Lung (tissue), 12 donors: ENCODE measurements around the gene SPATA9. TPM values are rescaled to one million over a fixed set of nuclear protein-coding genes. Genes with fewer than 3 reads are reported as not detected.

ENCODE experiments used
- ATAC-seq: fragments of 200-7000 bp; cut with Tn5 transposase; one replicate; pipeline ENCODE4 v1.9.1; 2020; ENCODE audit warnings: moderate number of reproducible peaks; ENCODE audit not compliant: insufficient read depth, low FRiP score
- DNase-seq, 3 donors: peaks; one replicate each; pipeline ENCODE4 v3.0.0-alpha.2; 2013 to 2017
- H3K27ac ChIP-seq, 2 donors: one replicate each; pipeline ENCODE4 v1.5.1; 2013; ENCODE audit warnings: mild to moderate bottlenecking in 2 of 2, moderate library complexity in 2 of 2, control low read depth in 1 of 2, inconsistent platforms in 1 of 2, low read depth in 1 of 2, low read length in 1 of 2
- H3K27me3 ChIP-seq, 3 donors: one replicate each; pipeline ENCODE4 v1.5.1; 2013; ENCODE audit warnings: low read length in 2 of 3; ENCODE audit not compliant: control insufficient read depth in 3 of 3, insufficient read depth in 3 of 3
- H3K36me3 ChIP-seq, 4 donors: one replicate each; pipeline ENCODE4 v1.5.1; 2013; ENCODE audit warnings: low read length in 4 of 4, mild to moderate bottlenecking in 1 of 4, moderate library complexity in 1 of 4; ENCODE audit not compliant: control insufficient read depth in 4 of 4, insufficient read depth in 4 of 4
- H3K4me1 ChIP-seq, 5 donors: one replicate each; pipeline ENCODE4 v1.5.1; 2013; ENCODE audit warnings: low read length in 5 of 5, mild to moderate bottlenecking in 2 of 5, moderate library complexity in 1 of 5; ENCODE audit not compliant: control insufficient read depth in 5 of 5, insufficient read depth in 5 of 5
- H3K4me3 ChIP-seq: one replicate; pipeline ENCODE4 v1.5.1; 2013; ENCODE audit warnings: mild to moderate bottlenecking, control low read depth, moderate library complexity
- H3K9ac ChIP-seq, 2 donors: one replicate each; pipeline ENCODE4 v1.5.1; 2013; ENCODE audit warnings: low read length in 2 of 2, control low read depth in 1 of 2; ENCODE audit not compliant: insufficient read depth in 1 of 2
- H3K9me3 ChIP-seq, 4 donors: one replicate each; pipeline ENCODE4 v1.5.1; 2013; ENCODE audit warnings: low read length in 3 of 4, mild to moderate bottlenecking in 1 of 4, moderate library complexity in 1 of 4; ENCODE audit not compliant: control insufficient read depth in 4 of 4, insufficient read depth in 3 of 4
- CTCF ChIP-seq: IDR thresholded peaks from 2 replicates; pipeline ENCODE4 v1.5.1; 2012; ENCODE audit warnings: mild to moderate bottlenecking; ENCODE audit errors: control extremely low read depth, extremely low read depth
- WGBS, 2 donors: extraction: QIAGEN DNeasy Blood & Tissue Kit; methylation state at CpG; one replicate each; pipeline ENCODE4 v1.1.7; 2013; 5-methylcytosine and 5-hydroxymethylcytosine counted together
- polyA plus RNA-seq, 2 donors: library from polyadenylated mRNA; stranded (reverse); fragments of 200-250 nt; gene quantifications; one replicate each; pipeline ENCODE4 v1.2.1, GENCODE V29; 2013
- total RNA-seq, 2 donors: library from RNA; depleted of rRNA in 1 of 2; stranded (reverse); fragments of >200 nt in 1 of 2; gene quantifications; one replicate each; pipeline ENCODE4 v1.2.1, GENCODE V29; 2014 to 2021
- donor health status: control.
- donor health status: control.
- donor health status: Bipolar disorder and iron deficiency.
- donor health status: healthy.
- donor health status: DM: yes; HTN: yes; CAD: no.

SPATA9 gene
- total and polyA plus RNA-seq, 4 donors, result 0.31 to 0.77 (median 0.40) TPM; not detected in 1

- peak in 2 of 3 donors; percentile 64 to 70 for DNase-seq
- Histone ChIP-seq H3K4me1 (peaks cover 0 to 5% (median 4%) of the 10 kb centered on the region in 5 donors), H3K36me3 (no peaks in the 10 kb centered on the region), H3K27me3 (no peaks in the 10 kb centered on the region), H3K27ac (no peak overlapping the region), H3K9me3 (no peaks in the 10 kb centered on the region), H3K4me3 (no peak overlapping the region), H3K9ac (no peak overlapping the region)
- ATAC-seq, result peak; percentile 75
- TF ChIP-seq CTCF, result peak; percentile 64
- 13 to 23% methylated on average over 3 of the region's 3 CpGs for WGBS, 2 donors
These were observed 18.5 kb downstream of the SPATA9 start for GRCh38 chr5:95664204-95664786.

DNA sequence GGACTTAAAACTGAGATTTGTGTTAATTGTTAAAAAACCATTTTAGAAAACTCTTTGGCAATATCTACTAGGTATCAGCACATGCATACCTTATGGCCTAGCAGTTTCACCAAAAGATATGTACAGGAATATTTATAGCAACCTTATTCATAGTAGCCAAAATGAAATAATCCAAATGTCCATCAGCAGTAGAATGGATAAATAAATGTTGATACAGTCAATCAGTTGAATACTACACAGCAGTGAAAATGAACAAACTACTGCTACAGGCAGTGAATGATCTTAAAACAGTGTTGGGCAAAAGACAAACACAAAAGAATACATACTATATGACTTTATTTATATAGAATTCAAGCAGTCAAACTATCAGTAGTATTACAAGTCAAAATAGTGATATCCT, 19.8 kb downstream of the SPATA9 start:
- no peak for ATAC-seq
- Histone ChIP-seq H3K36me3 (no peaks in the 10 kb centered on the region), H3K4me3 (no peak overlapping the region), H3K27me3 (no peaks in the 10 kb centered on the region), H3K27ac (no peak overlapping the region), H3K9ac (no peak overlapping the region), H3K4me1 (peaks cover 0 to 5% (median 0%) of the 10 kb centered on the region in 5 donors), H3K9me3 (no peaks in the 10 kb centered on the region)
- DNase-seq, result no peak
- TF ChIP-seq CTCF, result no peak

- WGBS, 2 donors, result 92 to 97% methylated on average over 2 of the region's 2 CpGs
- Histone ChIP-seq H3K27ac (no peak overlapping the region), H3K9ac (no peak overlapping the region), H3K4me3 (no peak overlapping the region), H3K27me3 (no peaks in the 10 kb centered on the region), H3K4me1 (peaks cover 0 to 5% (median 2%) of the 10 kb centered on the region in 5 donors), H3K36me3 (no peaks in the 10 kb centered on the region), H3K9me3 (no peaks in the 10 kb centered on the region)
- TF ChIP-seq CTCF, result no peak
- no peak for DNase-seq
- ATAC-seq, result no peak
These were observed 22.7 kb downstream of the SPATA9 start for GRCh38 chr5:95660060-95660459.

- peaks cover 0 to 2% (median 0%) of the 10 kb centered on the region in 5 donors for H3K4me1 ChIP-seq
These were observed 27.2 kb downstream of the SPATA9 start for GRCh38 chr5:95655575-95655974.

More at GRCh38 chr5:95655575-95655974, 27.2 kb downstream of the SPATA9 start:
- no peak for TF ChIP-seq CTCF
- no peaks in the 10 kb centered on the region for H3K27me3 ChIP-seq
- H3K9me3 ChIP-seq, result no peaks in the 10 kb centered on the region
- no peak for ATAC-seq
- H3K4me3 ChIP-seq, result no peak overlapping the region
- no peak for DNase-seq
- WGBS, 2 donors, result 76 to 88% methylated on average over 1 of the region's 1 CpG
- H3K27ac ChIP-seq, result no peak overlapping the region
- no peak overlapping the region for H3K9ac ChIP-seq
- peaks cover 0 to 5% (median 0%) of the 10 kb centered on the region in 4 donors for H3K36me3 ChIP-seq
